Measurements from ENCODE around the gene IGFL4.
"Not testable (repeated sequence)": the region's sequence is repeated elsewhere in the genome, so short reads cannot be mapped to it uniquely, and the experiment has no call there.

The IGFL4 gene

DNA sequence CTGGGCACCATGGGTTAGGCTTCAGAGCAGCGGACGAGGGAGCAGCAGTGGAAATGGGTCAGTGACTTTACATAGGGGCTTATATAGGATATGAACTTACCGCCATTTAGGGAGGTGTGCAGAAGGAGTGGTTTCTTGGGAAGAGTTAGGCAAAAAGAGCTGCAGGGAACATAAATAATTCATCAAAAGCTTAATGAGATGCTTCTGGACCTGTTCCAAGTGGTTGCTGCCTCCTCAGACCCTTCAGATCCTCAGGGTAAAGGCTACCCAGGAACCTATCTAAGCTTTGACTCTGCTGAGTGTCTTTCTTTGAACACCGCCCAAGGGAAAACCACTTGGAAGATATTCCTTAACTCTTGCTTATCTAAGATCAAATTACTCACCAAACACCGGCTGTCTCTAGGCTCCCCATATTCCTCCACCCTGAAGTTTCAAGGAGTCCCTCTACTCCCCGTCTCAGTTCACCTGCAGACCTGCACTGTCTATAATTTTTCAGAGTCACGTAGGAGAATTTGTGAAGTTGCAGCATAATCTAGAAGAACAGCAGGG, at the start of gene IGFL4:
IGFL4 (minus strand) TSS at position 51 of the 549 bp plus-strand sequence; CDS start at position 11, 40 bp downstream.
- DNase-seq (ENCODE audit: low read depth), result no peak

DNA sequence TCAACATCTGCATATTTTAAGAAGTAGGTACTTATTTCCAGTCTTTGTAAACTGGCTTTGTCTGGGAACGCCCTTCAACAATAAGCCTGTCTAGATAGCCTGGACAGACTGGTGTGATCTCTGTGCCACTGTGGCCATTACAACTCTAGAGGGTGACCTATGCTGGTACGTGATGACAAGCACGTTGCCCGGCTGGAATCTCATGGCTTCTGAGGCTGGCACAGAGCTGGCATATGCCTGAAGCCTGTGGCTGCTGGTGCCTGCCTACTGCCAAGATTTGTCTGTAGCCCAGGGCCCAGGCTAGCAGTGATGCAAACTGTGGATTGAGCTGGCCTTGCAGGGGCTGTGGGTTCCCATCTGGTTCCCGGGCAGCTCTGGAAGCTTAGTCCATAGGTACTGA, 49.6 kb upstream of the IGFL4 start:
- no peak for DNase-seq (ENCODE audit: low read depth)

DNA sequence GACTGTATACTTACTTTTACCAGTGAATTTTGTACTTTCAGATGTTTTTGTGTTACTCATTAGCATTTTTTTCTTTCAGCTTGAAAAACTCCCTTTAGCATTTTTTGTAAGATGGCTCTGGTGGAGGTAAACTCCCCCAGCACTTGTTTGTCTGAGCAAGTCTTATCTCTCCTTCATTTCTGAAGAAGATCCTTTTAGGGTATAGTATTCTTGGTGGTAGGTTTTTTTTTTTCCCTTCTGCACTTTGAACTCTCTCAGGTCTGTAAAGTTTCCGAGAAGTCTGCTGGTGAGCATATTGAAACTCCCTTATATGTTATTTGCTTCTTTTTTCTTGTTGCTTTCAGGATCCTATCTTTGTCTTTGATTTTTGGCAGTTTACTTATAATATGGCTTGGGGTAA, 48.6 kb upstream of the IGFL4 start:
- DNase-seq (ENCODE audit: low read depth), result no peak

DNA sequence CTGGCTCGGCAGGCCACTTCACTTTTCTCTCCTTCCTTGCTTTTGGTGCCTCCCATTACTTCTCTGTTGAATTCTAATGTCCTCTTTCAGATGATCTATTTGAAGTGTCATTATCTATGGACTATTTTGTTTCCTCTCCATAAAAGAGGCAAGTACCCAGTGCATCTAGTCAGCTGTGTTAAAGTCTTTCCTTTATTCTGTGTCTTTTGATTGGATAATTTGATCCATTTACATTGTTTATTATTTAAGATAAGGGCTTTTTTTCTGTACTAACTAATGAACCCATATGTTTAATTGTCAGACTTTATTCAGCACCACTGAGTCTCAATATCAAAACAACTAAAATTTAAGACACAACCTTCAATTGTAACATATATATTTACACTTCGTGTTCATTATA, 47.3 kb upstream of the IGFL4 start:
- DNase-seq (ENCODE audit: low read depth), result no peak

DNA sequence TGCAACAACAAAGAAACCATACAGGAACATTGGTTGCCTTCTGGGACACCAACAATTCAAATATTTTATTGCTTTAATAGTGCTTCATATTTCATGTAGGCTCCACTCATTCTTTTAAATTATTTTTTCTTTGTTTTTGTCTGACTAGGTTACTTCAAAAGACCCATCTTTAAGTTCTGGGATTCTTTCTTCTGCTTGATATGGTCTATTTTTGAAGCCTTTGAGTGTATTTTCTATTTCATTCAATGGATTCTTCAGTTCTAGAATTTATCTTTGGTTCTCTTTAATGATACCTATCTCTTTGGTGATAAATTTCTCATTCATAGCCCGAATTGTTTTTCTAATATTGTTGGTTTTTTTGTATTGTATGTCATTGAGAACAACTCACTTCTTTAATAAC, 45.1 kb upstream of the IGFL4 start:
- DNase-seq (ENCODE audit: low read depth), result no peak

DNA sequence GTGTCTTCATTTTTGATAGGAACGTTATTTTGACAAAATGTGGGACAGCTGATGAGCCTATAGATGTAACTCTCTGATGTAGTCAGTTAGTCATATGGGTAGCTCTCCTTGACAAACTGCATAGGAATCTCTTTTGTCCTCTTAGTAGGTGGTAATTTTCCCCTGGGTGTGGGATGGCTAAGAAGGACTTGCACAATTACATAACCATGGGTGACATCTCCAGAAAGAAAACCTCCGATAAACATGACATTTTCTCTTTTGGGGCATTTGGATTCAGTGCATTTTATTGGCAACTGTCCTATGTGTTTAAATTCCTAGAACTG, 41.9 kb upstream of the IGFL4 start:
- DNase-seq (ENCODE audit: low read depth), result no peak

DNA sequence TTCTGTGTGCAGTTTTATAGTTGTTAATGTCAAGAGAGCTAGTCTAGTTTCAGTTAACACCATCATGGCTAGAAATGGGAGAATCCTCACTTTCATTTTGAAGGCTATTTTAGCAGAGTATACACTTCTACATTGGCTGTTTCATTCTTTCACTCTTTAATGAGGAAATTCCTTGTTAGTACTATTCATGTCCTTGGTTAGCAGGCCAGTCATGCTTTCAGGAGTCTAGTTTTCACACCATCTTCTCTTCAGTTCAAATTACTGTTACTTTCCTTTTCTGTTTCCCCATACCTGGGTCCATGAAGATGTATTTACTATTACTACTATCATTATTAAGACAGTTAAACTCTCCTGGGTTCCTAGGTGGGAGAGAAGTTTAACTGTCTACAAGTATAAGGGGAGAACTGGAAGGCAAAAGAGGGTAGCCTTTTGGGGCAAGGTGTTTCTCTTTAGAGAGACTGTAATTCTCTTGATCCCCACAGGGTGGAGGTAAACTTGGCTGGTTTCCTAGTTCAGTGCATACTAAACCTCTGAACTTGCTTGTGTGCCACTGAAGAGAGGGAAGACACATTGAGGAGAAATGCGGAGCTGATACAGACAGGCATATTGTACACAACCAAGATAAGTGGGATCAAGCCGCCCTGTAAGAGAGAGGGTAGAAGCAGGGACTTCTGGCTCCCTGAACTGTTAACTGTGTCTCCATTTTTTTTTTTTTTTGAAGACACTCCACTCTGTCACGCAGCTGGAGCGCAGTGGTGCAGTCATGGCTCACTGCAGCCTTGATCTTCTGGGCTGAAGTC, 41.3 kb upstream of the IGFL4 start:
- no peak for DNase-seq (ENCODE audit: low read depth)

DNA sequence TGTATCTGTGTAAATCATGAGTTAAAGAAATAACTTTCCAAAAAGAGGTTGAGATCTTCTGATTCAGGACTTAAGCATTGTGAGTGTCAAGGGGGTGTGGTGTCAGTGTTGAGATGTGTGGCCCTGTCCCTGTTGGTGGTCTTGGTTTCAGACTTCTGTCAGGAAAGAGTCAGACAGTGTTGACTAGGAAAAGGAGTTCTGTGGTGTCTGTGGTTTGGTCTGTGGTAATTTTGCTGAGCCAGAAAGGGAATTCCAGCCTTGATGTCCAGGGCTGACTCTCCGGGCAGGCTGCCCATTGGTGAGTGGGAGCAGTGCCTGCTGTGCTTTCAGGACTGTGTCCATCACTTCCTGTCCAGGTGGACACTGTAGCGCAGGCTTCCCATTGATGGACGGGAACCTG, 39.8 kb upstream of the IGFL4 start:
- peak; percentile 75 for DNase-seq (ENCODE audit: low read depth)

DNA sequence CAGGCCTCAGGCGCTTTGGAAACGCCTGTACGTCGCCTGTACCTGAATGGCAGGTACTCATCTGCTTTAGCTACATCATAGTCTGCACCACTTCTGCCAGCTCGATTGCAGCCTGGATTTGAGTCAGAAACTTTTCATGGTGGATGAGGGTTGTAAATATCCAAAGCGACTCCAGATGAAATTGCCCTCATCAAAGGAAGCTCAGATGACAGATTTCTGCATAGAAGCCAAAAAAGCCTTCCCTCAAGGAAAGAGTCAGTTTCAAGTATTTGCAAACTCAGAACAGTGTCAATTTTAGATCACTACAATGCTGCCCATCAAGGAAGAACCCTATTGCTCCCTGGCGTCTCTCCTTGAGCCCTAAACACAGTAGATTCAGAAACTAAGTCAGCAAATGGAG, 38.8 kb upstream of the IGFL4 start:
- no peak for DNase-seq (ENCODE audit: low read depth)

DNA sequence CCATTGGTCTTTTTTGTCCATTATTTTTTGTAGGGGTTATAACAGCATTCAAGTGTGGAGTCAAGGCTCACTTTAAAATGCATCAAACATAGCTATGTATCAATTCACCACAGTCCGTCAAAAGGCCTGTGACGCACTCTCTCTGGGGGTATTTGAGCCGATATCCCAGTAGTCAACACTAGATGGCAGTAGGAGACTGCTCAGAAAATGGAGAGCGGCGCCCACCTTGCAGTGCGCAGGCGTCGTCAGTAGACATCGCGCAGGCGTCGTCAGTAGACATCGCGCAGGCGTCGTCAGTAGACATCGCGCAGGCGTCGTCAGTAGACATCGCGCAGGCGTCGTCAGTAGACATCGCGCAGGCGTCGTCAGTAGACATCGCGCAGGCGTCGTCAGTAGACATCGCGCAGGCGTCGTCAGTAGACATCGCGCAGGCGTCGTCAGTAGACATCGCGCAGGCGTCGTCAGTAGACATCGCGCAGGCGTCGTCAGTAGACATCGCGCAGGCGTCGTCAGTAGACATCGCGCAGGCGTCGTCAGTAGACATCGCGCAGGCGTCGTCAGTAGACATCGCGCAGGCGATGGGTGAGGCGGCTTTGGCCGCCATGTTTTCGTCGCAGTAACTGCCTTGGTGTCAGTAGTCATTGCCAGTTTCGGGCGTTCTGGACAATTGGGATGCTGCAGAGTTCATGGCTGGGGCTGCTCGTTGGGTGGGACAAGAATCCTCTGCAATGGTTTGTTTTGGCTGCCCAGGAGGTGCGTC, 38.0 kb upstream of the IGFL4 start:
- not testable (repeated sequence) for DNase-seq (ENCODE audit: low read depth)

DNA sequence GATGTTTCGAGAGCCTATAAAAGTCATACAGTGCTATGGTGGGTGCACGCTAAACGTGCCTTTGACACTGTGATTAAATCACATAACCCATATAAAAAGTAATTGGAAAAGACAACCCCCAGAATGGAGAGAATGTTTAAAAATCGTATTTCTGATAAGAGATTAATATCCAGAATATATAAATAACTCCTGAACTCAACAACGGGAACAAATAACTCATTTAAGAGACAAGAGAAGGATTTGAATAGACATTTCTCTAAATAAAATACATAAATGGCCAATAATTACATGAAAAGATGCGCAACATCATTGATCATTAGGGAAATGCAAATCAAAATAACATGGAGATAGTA, 37.0 kb upstream of the IGFL4 start:
- DNase-seq (ENCODE audit: low read depth), result no peak

DNA sequence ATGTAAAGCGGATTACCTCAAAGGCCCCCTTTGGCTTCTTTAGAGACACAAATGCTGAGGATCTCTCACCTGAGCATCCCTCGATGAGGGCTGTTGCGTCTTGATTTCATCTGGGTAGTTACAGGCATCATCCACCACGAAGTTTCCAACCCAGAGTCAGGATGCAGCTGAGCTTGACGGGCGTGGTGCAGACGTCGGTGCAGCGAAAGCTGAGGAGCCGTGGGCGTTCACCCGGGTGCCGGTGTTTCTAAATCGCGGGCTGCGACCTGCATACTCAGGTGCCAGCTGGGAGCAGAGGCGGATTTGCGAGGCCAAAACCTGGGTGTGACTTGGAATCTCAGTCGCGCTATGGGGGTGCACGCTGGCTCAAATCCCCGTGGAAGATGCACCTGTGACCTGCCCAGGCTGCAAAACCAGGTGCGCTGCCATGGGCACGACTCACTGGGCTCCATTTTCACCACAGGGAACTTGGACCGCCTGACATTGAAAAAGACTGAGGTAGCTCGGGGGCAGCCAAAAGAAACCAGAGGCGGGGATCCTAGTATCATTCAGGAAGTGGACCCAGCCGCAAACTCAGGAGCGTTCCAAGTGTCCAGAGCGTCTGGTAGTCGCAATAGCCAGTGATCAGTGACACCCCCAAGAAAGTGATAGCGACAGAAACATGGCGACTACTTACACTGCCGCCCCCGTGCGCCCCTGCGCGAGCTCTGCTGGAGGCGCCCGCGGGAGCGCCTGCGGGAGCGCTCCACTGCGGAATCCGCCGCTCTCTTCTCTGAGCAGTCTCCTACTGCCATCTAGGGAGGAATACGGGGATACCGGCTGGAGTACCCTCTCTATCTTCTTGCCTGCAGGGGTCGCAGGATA, 36.4 kb upstream of the IGFL4 start:
- no peak for DNase-seq (ENCODE audit: low read depth)

DNA sequence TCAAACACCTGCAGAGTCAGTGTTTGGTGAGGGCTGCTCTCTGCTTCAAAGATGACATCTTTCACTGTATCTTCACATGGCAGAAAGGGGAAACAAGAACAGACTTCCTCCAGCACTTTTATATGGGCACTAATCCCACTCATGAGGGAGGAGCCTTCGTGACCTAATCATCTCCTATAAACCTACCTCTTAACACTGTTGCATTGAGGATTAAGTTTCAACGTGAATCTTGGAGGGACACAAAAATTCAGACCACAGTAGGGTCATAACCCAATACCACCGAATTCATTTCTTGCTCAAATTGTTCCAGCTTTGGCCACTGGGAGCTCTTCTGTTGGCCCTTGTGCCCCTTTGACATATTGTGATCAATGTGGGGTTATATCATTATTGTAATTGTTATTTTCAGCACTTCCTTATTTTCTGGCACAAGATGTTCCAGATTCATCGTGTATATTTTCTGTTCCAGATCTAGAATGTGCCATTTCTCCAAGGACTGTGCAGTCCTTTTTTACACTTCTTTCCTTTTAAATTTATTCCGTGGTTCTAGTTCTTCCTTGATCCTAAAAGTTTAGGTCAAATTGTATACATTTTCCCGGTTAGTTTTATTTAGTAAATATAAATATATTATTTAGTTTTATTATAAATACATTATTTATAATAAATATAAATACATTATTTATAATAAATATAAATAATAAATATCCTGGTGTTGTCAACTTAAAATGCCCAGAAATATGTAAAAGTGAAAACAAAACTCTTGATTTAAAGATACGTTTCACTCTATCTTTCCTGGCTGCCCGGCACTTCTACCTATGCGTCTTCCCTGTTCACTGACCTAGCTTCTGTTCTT, 35.5 kb upstream of the IGFL4 start:
- DNase-seq (ENCODE audit: low read depth), result no peak

DNA sequence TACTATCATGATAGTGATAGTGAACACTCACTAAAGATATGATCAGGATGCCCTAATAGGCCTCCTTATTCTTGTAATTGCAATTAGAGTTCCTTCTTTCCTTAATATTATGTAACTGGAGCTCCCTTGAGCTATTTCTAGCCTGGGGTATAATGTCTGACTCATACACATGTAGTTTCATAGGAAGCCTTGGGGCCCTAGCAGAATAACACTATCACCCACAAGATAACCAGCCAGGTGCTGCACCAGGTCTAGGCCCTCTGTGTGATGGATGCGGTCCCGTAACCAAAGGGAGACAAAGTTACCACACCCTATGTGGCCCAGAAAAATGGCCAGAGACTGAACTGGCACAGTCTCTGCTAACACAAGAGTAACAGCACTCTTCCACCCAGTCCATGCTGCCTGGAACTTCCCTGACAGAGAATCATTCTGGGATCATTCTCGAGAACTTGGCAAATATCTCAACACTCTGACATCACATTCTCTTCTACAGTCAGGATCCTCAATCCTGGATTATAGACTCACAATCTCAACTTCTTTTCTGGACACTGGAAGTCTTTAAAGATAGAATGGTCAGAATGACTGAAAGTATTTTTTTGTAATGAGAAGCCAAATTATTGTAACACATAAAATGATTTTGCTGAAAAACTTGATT, 32.6 kb upstream of the IGFL4 start:
- DNase-seq (ENCODE audit: low read depth), result no peak

DNA sequence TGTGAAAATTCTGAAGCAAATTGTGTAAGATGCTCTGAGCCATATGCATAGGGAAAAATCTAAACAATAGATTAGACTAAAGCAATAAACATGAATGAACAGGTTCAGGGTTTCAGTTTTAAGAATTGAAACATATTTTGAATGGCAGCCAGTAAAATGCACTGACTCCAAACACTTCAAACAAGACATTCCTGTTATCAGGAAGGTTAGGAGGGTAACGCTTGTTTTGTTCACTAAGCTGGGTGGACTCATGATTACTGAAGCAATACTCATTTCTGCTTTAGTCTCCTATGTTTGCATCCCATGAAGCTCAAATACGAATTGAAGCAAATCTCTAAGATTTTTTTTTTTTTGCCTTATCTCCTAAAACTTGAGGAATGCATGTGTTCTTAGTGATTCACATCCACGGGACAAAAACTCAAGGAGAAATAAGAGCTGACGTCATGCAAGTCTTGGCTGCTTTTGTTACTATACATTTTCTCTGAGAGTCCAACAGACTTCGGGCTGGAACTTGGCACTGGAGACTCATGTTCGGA, 29.1 kb upstream of the IGFL4 start:
- DNase-seq (ENCODE audit: low read depth), result no peak

DNA sequence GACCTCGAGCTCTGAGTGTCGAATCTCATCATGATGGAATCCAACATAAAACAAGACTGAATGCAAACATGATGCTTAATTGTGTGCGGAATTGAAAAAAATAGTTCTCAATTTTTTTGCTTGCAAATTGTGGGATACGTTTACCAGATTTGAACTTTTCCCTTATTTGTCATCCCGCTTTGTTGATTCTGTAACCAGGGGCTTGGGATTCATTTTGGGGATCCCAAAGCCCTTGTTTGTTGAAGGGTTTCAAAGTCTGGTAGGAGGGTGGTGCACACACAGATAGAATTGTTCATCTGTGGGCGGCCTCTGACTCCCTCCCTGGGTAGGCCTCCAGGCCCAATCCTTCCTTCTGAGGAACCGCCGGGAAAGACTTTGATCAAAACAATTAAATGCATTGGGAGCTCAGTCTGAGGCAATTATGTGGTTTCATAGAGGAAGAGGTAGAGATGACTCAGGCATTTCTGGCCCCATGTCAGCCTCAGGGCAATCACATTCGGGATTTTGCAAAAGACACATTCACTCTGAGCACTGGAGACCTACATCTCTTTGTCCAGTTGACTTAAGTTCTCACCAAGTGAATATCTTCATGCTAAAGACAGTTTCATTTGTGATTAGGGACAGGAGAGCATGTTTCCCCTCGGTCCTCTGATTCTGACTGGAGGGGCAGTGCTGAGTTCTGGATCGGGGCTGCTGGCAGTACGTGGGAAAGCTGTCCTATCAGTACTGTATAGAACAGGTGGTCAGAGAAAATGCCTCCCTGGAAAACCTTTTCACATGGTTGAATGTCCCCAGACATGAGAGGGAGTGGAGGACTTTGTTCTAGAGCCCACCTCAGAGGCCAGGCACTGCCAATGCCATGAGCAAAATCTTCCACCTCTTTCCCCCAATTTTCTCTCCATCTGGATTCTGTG, 27.8 kb upstream of the IGFL4 start:
- DNase-seq (ENCODE audit: low read depth), result peak; percentile 72

DNA sequence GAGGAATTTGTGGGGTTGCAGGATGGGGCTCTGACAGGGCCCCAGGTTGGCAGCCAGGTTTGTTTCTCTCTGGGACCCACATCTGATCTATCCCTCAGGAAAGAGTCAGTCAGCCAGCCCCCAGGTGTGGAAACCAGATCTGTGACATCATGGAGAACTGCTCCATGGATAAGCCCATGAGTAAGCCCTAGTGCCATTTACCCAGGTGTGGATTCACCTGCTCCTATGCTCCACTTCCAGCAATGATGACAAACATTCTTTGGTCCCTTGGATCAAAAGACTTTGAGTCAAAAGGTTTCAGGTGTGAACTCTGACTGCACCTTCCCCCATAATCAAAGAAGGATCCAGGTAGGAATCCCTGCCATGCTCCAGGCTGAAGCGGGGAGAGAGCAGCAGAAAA, 26.9 kb upstream of the IGFL4 start:
- DNase-seq (ENCODE audit: low read depth), result no peak

DNA sequence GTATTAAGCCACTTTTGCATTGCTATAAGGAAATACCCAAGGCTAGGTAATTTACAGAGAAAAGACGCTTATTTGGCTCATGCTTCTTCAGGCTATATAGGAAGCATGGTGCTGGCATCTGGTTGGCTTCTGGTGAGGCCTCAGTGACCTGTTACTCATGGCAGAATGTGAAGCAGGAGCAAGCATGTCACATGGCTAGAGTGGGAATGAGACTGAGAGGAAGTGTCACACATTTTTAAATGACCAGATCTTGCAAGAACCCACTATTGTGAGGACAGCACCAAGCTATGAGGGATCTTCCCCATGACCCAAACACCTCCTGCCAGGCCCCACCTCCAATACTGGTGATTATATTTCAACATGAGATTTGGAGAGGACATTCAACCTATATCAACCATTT, 25.7 kb upstream of the IGFL4 start:
- DNase-seq (ENCODE audit: low read depth), result no peak

DNA sequence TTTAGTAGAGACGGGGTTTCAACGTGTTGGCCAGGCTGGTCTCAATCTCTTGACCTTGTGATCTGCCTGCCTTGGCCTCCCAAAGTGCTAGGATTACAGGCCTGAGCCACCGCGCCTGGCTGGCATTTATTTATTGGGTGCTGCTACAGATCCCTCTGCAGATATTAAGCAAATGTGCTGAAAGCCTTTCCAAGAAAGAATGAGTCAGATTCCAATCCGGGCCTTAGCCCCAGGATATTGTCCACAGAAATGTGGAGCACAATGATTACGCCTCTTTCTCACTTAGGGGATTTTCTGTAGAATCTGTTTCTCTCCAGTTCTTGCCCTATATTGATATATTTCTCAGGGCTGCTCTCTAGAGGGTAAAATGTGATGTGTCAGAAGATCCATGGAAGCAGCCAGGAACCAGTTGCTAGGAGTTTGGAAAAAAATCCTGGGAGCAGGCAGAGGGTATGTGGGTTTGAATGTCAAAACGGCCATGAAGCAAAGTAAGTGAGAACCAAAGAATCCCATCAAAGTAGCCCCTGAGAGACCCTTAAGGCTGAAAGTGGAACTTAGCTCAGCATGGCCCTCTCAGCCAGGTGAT, 24.8 kb upstream of the IGFL4 start:
- no peak for DNase-seq (ENCODE audit: low read depth)
